Liver (tissue), 3 donors: ENCODE data around the gene CCDC120.

ENCODE experiments used
- TAF1 ChIP-seq: conservative IDR thresholded peaks from 2 replicates; pipeline ENCODE4 v1.6.1; 2016; ENCODE audit warnings: antibody characterized with exemption, mild to moderate bottlenecking
- TF ChIP-seq, protein P1 (sequence below): fragments of 150-350 bp; IDR thresholded peaks from 2 replicates; pipeline ENCODE4 v1.5.1; 2017; ENCODE audit warnings: improper control_type of control experiment, low read depth, low read length; ENCODE audit not compliant: missing input control
- TF ChIP-seq, protein P2 (sequence below): IDR thresholded peaks from 2 replicates; pipeline ENCODE4 v1.6.1; 2016; ENCODE audit warnings: antibody characterized with exemption
- donor health status: healthy.
- donor health status: healthy.

DNA sequence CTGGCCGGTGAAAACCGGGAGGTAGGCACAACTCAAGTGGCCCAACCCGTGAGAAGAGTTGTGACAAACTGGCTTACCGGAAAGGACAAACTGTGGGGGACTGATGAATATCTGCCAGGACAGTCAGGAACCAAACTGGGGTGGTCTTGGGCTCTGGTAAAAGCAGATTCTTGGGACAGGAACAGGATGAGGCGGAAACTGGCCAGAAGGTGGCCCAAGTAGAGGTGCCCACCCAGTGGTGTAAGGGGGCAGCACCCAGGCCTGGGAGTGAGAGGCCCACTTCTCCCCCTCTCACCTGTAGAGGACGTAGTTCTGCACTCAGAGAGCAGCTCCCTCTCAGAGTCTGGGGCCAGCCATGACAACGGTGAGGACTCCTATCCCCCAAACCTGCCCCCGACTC is 5.9 kb downstream of the CCDC120 start:
- TF ChIP-seq, protein P1, sequence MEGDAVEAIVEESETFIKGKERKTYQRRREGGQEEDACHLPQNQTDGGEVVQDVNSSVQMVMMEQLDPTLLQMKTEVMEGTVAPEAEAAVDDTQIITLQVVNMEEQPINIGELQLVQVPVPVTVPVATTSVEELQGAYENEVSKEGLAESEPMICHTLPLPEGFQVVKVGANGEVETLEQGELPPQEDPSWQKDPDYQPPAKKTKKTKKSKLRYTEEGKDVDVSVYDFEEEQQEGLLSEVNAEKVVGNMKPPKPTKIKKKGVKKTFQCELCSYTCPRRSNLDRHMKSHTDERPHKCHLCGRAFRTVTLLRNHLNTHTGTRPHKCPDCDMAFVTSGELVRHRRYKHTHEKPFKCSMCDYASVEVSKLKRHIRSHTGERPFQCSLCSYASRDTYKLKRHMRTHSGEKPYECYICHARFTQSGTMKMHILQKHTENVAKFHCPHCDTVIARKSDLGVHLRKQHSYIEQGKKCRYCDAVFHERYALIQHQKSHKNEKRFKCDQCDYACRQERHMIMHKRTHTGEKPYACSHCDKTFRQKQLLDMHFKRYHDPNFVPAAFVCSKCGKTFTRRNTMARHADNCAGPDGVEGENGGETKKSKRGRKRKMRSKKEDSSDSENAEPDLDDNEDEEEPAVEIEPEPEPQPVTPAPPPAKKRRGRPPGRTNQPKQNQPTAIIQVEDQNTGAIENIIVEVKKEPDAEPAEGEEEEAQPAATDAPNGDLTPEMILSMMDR: no peak
- no peak for TF ChIP-seq TAF1
- TF ChIP-seq, protein P2, sequence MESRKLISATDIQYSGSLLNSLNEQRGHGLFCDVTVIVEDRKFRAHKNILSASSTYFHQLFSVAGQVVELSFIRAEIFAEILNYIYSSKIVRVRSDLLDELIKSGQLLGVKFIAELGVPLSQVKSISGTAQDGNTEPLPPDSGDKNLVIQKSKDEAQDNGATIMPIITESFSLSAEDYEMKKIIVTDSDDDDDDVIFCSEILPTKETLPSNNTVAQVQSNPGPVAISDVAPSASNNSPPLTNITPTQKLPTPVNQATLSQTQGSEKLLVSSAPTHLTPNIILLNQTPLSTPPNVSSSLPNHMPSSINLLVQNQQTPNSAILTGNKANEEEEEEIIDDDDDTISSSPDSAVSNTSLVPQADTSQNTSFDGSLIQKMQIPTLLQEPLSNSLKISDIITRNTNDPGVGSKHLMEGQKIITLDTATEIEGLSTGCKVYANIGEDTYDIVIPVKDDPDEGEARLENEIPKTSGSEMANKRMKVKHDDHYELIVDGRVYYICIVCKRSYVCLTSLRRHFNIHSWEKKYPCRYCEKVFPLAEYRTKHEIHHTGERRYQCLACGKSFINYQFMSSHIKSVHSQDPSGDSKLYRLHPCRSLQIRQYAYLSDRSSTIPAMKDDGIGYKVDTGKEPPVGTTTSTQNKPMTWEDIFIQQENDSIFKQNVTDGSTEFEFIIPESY: no peak
